HG03378 (cell line): Measurements from ENCODE around the gene CITED2.

Experiments
- ATAC-seq: cut with Tn5 transposase; IDR thresholded peaks from one replicate; pipeline ENCODE4 v1.9.1; 2021; ENCODE audit warnings: mild to moderate bottlenecking, moderate library complexity; ENCODE audit not compliant: unreplicated experiment

CITED2 gene

DNA sequence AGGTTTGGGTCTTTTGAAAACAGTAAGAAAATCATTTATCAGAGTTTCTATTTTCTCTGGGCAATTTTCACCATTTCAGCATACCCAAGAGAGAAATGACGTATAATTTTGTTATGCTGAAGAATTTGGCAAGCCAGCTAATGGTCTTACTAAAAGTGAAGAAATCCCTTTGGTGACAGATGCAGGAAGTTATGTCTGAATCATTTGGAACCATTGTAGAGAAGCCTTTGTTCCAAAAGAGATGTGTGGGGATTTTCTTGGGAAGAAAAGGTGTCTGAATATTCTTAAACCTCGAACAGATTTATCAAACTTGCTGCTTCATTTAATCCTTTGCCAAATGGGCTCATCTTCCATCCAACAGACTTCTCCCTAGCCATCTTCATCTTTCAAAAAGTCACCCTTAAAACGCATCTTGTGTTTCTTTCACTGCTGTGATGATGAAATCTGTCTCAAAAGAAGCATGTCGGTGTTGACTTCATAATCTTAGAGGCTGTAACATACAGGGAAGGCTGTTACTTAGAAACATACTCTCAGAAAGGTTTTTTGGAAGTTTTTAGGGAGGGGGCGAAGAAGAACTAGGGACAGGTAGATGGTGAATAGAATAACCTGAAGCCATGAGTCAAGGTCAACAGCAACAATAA, 39.5 kb downstream of the CITED2 start:
- no peak for ATAC-seq

DNA sequence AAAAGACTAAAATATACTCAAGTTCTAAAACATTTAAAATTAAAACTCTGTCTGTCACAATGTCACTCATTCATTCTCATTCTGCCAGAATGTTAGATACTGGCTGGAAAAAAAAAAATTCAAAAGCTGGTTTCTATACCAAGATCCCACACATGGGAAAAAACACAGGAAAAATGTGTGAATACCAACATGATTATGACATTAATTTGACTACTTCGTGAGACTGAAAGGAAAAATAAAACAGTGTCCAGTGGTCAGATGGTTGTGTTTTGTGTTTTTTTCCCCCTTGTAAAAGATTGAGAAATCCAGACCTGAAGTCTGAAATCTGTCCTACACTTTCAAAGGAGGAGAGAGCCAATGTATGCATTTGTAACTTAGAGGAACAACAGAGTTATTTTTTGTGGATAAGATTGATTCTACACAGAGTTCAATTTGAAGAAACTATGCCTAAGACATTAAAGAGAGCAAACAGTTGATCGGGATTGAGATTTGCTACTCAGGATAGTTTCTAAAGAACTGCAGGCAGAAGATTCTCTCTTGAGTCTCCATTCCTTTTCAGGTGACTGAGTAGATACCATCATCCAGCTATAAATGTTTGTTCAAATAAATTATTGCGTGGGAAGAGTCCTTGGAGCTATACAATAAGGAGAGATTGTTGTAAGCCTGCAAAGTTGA, 43.5 kb downstream of the CITED2 start:
- ATAC-seq = no peak

DNA sequence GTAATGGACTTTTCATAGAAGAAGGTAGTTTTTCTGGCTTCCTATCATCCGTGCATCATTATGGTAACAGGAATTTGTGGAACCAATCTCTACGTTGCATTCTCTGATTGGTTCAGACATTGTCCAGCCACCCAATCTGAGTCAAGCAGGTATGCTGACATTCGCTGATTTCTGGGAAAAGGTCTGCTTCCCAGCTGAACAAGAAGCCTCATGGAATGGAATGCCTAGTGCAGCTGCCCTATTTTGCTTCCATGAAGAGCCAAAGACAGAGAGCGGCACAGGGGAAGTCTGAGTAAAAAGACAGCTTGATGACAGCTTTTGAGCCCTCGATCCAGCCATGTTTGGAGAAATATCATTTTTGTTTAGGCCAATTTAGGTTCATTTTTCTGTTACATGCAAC, 44.1 kb downstream of the CITED2 start:
- ATAC-seq = no peak

DNA sequence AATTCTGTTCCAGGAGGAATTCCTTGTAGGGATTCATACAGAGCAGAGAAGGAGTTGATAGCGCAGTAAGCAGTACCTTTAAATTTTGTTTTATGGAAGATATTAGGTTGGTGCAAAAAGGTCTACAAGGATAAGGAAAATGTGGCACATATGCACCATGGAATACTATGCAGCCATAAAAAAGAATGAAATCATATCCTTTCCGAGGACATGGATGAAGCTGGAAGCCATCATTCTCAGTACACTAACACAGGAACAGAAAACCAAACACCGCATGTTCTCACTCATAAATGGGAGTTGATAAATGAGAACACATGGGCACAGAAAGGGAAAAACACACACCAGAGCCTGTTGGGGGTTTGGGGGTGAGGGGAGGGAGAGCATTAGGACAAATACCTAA, 45.2 kb downstream of the CITED2 start:
- no peak for ATAC-seq

DNA sequence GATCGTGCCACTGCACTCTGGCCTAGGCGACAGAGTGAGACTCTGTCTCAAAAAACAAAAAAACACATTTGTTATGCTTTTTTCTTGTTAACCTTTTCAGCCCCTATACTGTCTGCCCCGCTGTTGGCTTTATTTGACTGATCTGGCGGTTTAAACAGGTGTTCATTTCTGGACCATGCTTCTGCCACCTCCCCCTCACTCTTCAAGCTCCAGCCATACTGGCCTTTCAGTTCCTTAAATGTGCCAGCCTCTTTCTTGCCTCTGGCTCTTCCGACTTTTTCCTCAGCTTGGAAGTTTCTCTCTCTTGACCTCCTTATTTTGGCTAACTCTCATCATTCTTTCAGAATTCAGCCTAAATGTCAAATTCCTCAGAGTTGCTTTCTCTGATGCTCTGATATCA, 47.4 kb downstream of the CITED2 start:
- peak; percentile 38 for ATAC-seq

DNA sequence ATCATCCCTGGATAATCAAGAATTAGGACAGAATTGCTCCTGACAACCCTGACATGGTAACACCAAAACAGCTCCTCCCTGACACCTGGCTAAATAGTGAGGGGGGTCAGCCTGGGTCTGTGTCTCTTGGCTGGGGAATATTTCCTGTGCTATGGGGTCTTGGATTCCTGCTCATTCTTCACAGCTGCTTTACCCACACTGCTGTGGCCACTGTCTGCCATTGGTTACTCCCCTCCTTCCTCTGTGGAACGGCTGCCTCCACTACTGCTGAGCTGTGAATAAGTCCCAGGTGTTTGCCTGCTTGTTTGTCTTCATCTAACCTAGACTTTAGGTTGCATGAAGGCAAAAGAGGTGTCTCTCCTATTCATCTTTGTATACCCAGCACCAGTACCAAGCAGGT, 48.8 kb downstream of the CITED2 start:
- peak; percentile 11 for ATAC-seq

DNA sequence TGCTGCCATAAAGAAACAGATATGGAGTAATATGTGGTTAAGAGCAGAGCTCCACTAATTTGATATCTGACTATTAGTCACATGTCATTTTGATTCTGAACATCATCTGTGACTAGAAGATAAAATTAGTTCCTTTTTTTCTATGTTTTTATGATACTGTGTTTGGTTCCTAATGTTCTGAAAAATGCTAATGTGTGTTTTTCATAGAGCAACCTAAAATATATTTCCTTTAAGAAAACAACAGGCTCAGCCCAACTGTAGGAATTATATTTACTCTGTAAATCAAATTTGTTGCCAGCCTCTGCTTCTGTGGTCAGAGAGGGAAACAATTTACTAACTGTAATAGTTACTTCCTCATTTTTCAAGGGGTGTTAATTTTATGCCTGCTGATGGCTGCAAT, 49.3 kb downstream of the CITED2 start:
- ATAC-seq = peak; percentile 69

DNA sequence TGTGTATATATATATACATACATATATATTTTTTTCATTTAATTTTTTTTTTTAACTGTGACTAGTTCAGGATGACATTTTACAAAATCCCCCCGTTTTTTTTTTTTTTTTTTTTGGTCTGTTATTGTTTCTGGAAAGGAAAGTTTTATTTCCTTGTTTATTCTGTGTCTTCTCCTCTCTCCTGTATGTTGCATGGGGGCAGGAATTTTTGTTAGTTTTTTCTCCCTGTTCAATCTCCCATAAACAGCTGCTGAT, 50.2 kb downstream of the CITED2 start:
- no peak for ATAC-seq

DNA sequence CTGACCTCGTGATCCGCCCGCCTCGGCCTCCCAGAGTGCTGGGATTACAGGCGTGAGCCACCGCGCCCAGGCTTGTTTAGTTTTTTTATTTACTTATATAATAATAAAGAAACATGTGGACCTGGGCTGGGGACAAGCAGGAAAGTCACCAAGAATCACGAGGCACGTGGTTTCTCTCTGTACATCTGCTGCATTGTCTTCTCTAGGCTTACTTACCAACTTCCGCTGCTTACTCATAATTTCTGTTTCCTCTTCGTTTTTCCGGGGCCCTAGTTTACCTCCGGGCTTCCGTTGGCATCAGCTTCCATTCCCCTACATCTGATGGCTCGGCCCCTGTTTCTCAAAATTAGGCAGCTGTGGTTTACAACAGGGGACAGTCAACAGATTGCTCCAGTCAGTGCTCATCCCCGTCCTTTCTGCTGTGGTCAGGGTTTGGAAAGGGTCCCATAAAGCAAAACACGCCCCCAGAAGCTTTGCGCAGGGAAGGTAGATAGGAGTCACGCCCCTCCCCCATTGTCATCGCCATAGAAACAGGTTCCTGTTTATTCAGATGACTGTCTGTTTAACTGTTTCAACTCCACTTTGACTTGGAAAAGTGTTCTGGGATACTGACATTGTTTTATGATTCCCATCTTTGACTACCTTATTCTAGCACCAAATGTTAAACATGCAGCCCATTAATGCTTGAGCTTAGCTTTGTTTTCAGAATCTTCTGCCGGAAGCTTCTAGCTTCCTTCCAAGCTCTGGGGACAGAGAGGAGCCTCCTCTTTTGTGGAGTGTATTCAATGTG, 50.7 kb downstream of the CITED2 start:
- peak; percentile 40 for ATAC-seq
